Measurements from ENCODE around the gene UCK2. TPM values are rescaled to one million over a fixed set of nuclear protein-coding genes. Genes with fewer than 3 reads are reported as not detected.

UCK2 gene
- total RNA-seq, 4 donors from 2014 or later: 9.0 to 16.3 (median 15.5) TPM

GRCh38 chr1:165897326-165898303 lies 70.2 kb downstream of the UCK2 start:
- TF ChIP-seq CTCF (IDR thresholded peaks at IDR 0.05; ENCODE audit: low read depth): no peak

GRCh38 chr1:165898837-165899236 lies 71.4 kb downstream of the UCK2 start:
- no peak for TF ChIP-seq CTCF (IDR thresholded peaks at IDR 0.05; ENCODE audit: low read depth)

- TF ChIP-seq CTCF (IDR thresholded peaks at IDR 0.05; ENCODE audit: low read depth): no peak
Observed at GRCh38 chr1:165899461-165899941, 72.1 kb downstream of the UCK2 start.

- TF ChIP-seq CTCF (IDR thresholded peaks at IDR 0.05; ENCODE audit: low read depth): no peak
Observed at GRCh38 chr1:165900576-165901380, 73.4 kb downstream of the UCK2 start.

- TF ChIP-seq CTCF (IDR thresholded peaks at IDR 0.05; ENCODE audit: low read depth): no peak
Observed at GRCh38 chr1:165902565-165902964, 75.2 kb downstream of the UCK2 start.

- no peak for TF ChIP-seq CTCF (IDR thresholded peaks at IDR 0.05; ENCODE audit: low read depth)
Observed at GRCh38 chr1:165903672-165904071, 76.3 kb downstream of the UCK2 start.

GRCh38 chr1:165904948-165905347 lies 77.5 kb downstream of the UCK2 start:
- no peak for TF ChIP-seq CTCF (IDR thresholded peaks at IDR 0.05; ENCODE audit: low read depth)

All from subcutaneous adipose tissue (tissue), 4 donors.